GM21526 (cell line): ENCODE results near the gene SNX9.
"Not testable (repeated sequence)": the region's sequence is repeated elsewhere in the genome, so short reads cannot be mapped to it uniquely, and the experiment has no call there.

Source experiments
- ATAC-seq: cut with Tn5 transposase; IDR thresholded peaks from one replicate; pipeline ENCODE4 v1.9.1; 2021; ENCODE audit warnings: moderate library complexity; ENCODE audit not compliant: unreplicated experiment, low FRiP score

The SNX9 gene

GRCh38 chr6:157853902-157854502, 31.0 kb downstream of the SNX9 start:
- no peak for ATAC-seq

DNA sequence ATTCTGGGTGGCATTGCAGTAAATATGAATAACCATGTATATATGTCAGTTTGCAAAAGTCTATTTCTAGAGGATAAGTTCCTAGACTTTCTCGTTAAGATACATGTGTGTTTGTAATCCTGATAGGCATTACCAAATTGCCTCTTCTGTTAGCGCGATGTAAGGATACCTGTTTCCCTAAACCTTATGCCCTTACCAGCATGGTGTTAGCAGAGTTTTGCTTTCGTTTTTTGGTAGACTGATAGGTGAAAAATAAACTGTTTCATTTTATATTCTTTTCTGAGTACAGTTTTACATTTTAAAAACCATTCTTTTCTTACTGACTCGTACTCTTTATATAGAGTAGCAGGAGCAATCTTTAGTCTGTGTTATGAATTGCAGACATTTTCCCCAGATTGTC, 32.3 kb downstream of the SNX9 start:
- no peak for ATAC-seq

DNA sequence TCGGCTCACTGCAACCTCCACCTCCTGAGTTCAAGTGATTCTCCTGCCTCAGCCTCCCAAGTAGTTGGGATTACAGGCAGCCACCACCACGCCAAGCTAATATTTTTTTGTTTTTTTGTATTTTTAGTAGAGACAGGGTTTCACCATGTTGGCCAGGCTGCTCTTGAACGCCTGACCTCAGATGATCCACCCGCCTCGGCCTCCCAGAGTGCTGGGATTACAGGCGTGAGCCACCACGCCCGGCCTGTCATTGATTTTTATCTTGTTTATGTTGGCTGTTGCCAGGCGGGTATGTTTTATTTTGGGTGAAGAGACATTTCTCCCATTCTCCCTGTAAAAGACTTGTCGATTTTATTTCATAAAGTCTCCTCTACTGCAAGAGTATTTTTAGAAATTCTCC, 32.8 kb downstream of the SNX9 start:
- not testable (repeated sequence) for ATAC-seq

DNA sequence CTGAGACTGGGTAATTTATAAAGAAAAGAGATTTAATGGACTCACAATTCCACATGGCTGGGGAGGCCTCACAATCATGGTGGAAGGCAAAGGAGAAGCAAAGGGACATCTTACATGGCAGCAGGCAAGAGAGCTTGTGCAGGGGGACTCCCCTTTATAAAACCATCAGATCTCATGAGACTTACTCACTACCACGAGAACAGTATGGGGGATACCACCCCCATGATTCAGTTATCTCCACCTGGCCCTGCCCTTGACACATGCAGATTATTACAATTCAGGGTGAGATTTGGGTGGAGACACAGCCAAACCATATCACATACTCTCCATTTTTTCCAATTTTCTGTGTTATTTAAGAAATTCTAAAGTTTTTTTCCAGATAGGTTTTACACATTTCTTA, 35.6 kb downstream of the SNX9 start:
- not testable (repeated sequence) for ATAC-seq

DNA sequence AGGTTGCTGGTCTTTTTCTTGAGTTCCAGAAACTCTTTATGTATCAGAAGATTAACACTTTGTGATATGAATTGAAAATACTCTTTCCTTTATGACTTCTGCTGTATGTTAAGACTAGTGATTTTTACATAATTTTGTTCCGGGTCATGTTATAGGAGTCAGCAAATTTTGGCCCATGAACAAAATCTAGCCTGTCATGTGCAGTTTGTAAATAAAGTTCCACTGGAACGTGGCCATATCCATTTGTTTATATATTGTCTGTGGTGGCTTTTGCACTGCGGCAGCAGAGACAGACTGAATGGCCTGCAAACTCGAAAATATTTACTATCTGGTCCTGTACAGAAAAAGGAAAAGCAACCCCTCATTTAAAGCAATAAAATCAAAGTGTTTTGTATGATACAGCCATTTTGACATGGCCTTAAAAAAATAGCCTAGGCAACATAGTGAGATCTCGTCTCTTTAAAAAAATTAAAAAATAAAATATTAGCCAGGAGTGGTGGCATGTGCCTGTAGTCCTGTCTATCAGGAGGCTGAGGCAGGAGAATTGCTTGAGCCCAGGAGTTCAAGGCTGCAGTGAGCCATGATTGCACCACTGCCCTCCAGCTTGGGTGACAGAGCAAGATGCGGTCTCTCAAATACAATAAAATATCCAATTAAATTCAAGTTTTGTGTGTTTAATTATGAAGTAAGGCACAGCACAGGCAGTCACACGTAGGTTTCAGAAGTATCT, 36.9 kb downstream of the SNX9 start:
- no peak for ATAC-seq

DNA sequence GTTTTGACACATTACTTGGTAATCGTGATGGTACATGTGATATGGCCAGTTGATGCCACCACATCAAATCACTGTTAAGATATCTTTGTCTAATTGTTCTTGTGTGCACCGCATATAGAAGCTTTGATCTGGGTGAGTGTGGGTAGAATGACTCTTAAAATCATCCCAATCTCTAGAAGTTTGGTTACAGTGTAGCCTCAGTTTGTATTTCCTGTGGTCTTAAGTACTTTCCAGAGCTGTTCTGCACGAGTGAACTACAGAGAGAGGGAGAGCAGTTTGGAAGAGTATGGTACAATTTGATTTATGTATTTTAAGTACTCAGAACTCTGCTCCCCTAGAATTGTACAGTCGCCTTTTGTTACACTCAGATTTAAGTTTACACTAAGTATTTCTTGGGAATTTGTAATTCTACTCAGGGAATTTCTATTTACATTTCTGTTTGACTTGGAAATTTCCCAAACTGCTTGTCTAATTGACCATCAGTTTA, 37.5 kb downstream of the SNX9 start:
- ATAC-seq, result no peak

GRCh38 chr6:157861184-157861583, 38.1 kb downstream of the SNX9 start:
- ATAC-seq, result no peak

GRCh38 chr6:157861814-157862213, 38.8 kb downstream of the SNX9 start:
- no peak for ATAC-seq

DNA sequence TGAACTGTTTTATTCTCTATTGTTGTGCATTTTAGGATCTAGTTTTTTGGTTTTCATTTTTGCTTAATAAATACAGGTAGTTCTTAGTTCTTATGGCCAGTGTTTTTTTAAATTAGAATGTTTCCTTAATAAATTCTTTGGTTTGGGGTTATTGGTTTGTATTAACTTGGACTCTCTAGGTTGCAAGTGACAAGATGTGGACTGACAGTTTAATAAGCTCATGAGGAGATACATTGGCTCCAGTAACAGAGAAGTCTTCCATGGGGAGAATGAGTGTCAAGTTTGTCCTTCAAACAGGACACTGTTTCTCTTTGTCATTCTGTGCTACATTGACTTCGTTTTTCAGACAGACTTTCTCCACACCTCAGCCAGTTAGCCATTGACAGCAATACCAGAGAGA, 39.7 kb downstream of the SNX9 start:
- ATAC-seq, result no peak

- ATAC-seq, result no peak
Observed at GRCh38 chr6:157864185-157864761, 41.2 kb downstream of the SNX9 start.

DNA sequence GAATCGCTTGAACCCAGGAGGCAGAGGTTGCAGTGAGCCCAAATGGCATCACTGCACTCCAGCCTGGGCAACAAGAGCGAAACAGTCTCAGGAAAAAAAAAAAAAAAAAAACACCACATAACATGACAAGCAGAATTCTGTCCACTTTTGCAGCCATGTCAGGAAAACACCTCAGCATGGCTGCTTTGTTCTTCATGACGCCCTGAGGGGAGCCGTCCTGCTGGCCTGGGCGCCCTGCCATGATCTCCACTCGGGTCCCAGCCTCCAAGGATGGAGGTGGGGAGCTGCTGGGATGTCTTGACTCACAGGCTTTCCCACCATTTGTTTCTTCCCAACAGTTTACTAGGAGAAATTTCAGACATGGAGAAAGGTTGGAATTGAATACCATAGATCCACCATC, 42.2 kb downstream of the SNX9 start:
- ATAC-seq, result no peak

DNA sequence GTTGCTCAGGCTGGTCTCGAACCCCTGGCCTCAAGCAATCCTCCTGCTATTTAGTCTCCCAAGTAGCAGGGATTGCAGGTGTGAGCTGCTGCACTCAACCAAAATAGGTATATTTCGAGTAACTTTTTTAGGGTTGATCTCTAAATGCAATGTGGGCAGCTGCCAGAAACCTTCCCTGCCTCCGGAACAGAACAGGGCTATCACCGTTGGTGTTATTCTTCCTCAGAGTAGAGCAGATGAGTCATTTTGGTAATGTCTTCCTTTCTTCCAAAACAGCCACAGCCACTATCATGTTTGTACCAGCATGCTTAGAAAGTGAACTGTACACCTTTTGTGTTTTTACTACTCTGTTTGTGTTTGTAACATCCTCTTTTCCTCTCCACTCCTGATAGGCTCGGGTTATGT, 44.1 kb downstream of the SNX9 start:
- no peak for ATAC-seq

- ATAC-seq, result no peak
Observed at GRCh38 chr6:157867981-157868380, 44.9 kb downstream of the SNX9 start.

DNA sequence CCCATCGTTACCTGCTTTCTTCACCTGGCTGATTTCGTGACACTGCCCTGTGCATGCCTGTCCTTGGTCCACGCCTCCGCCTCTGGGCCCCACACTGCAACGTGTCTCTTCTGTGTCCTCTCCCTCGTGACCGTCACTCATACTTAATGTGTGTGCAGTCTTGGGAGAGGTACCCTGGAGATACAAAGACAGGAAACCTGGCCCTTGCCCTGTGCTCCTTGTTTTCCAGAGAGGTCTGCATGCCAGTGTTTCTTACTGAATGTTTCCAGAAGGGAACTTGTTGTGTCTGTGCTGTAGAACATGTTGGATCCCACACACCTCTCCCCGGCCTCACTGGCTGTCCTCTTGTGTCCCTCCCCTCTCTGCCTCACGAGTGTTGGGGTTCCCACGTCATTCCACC, 45.8 kb downstream of the SNX9 start:
- ATAC-seq, result no peak

GRCh38 chr6:157869673-157870302, 46.7 kb downstream of the SNX9 start:
- ATAC-seq, result no peak

DNA sequence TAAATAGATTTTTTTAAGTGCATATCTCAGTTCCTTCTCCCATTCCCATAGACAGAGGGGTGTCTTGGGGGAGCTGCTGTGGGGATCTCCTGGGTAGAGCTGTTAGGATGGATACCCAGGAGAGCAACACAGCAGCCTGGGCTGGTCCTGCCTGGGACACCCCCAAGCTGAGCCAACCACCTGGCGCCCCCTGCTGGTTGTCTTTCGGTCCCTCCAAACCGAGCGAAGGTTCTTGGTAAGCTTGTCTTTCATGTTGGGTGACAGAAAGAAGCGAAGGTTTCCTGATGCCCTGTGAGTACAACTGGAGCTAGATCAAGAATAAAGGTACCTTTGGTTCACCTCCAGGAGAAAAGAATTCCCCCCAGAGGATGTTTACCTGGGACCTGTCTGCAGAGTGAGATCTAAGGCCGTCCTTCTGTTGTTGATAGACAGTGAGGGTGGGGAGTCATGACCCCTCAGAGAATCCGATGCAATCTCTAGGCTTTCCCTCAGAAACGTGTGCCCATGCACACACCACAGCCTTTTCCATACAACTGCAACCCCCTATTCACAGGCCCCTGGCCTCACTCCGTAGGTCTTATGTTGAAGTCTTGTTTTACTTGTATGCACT, 50.8 kb downstream of the SNX9 start:
- ATAC-seq, result peak; percentile 58

DNA sequence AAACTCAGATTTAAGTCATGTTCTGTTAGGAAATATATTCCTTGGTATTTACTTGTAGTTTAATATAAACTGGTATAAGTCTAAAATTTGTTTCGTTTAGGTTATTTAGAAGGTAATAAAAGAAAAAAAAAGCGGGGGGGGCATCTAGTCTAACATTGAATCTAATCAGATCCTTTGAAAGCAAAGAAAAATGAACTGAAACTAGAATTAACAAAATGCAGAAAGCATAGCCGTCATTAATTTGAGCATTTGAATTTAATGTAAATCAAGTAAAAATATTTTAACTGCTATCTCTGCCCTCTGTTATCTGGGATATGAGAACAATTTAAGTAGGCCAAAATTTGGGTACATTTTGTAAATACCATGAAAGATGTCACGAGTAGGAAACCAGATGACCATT, 54.1 kb downstream of the SNX9 start:
- no peak for ATAC-seq

DNA sequence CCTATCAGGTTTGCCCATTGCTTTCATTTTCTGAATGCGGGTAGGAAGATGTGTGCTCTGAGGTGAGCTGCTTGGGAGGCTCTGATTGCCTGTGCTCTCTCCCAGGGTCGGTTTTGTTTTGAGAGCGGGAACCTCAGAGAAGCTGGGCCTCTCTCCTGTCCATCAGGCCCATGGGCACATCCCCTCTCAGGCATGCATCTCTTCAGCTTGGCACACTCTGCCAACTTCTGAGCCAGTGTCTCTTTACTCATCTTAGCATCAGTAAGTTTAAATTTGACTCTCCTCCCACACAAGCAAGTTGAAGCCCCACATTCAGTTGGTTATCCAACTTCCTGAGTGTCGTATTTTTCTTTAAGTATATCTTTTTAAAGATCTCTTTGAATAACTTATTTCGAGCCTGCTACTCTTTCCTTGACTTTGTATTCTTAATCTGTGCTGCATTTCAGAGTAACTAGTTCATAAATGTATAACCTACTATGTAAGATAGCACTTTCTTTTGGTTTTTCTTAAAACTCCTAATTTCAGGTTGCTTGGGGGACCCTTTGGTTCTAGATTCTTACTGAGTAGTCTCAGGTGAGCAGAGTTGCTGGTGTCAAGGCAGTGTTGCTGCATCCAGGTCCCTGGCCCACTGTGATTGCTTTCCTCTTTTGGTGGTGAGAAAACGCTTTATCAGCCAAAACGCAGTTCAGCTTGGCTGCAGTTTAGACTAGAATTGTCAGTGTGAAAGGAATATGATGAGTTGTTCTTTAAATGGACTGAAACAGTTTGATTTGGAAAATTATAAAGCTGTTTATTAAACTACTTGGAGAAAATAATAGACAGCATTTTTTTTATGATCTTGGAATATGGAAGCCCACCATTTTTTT, 54.8 kb downstream of the SNX9 start:
- no peak for ATAC-seq

DNA sequence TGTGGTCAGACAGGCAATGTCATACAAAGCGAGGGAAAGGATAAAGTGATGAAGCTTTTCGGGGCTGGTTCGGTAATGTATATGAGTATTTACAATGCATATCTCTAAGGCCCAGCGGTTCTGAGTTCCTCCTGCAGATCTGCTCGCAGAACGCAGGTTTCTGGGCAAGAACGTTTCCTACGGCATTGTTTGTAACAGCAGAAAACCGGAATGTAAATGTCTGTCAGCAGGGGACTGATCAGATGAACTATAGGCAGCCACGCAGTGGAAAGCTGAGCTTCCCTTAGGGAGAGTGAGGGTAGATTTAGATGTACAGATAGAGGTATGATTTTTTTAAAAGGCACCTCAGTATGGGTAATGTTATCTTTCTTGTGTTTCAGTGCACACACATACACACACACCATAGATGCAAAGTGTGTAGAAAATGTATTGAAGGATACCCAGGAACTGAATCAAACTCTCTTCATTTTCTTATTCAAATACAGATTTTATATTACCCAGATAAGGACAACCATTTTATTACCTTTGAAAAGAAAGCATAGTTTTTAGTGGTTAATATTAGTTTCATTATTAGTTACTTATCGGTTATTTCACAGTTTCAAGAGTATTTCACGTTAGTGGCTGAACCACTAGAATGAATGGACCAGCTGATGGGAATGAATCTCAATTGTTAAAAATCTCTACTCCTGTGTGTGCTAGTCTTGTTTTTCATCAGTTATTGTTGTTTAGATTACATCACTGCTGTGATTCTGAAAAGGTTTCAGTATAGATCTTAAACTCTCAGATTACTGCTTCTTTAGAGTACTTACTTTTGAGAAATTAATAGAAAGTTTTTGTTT, 56.2 kb downstream of the SNX9 start:
- peak; percentile 85 for ATAC-seq
